AG04449 (cell line): ENCODE data around the gene RPL12.

Experiments
- CTCF ChIA-PET: fragments of 350-600 bp; formaldehyde crosslinking; extraction: SDS; loops from one replicate; lab custom pipeline; 2021; ENCODE audit warnings: antibody characterized with exemption; lab: Yijun Ruan, JAX
- POLR2A ChIA-PET: fragments of 400-600, 350-600 bp; formaldehyde crosslinking; extraction: SDS; loops from one replicate; lab custom pipeline; 2020; ENCODE audit warnings: antibody characterized with exemption, inconsistent platforms; lab: Yijun Ruan, JAX
- DNase-seq: peaks from one replicate; pipeline ENCODE4 v3.0.0-alpha.2; 2010; ENCODE audit warnings: low read depth, low spot score
- H3K4me3 ChIP-seq: 2 replicates; pipeline ENCODE4 v1.5.1; 2011; ENCODE audit warnings: low read depth, mild to moderate bottlenecking, control low read depth, low read length
- CTCF ChIP-seq: IDR thresholded peaks from one replicate; pipeline ENCODE4 v1.5.1; 2011; ENCODE audit warnings: mild to moderate bottlenecking, moderate library complexity, low read length, control low read depth, inconsistent platforms; ENCODE audit not compliant: insufficient read depth; ENCODE audit errors: missing control alignments

Gene RPL12

DNA sequence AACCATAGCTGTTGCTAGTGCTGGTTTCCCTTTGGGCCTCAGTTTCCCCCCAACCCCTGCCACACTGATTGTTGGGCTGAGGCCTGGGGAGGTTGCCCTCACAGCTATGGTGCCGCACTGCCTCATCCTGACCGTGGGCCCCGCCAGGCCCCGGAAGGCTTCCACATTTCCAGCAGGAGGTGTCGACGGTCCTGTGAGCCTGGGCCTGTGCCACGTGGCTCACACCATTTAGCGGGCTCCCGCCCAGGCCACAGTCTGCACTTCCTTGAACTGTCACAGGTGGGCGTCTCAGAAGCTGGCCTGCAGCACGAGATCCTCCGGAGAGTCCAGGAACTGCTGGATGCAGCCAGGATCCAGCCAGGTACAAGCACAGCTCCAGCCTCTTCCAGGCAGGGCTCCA is 45.8 kb upstream of the RPL12 start:
- CTCF ChIA-PET = interaction anchor here (1.1 to 1.6 kb wide), 3 partner anchors 82 to 90 kb away, joined by 3 to 5 read pairs (median 5); no protein-coding TSS in a partner anchor
- TF ChIP-seq CTCF = no peak
- no peak for DNase-seq
- H3K4me3 ChIP-seq = no peak overlapping the region
- POLR2A ChIA-PET = interaction anchor here (3.2 kb wide), 1 partner anchor 46 kb away, joined by 7 read pairs; the partner anchor contains the start of genes LRSAM1 and RPL12

DNA sequence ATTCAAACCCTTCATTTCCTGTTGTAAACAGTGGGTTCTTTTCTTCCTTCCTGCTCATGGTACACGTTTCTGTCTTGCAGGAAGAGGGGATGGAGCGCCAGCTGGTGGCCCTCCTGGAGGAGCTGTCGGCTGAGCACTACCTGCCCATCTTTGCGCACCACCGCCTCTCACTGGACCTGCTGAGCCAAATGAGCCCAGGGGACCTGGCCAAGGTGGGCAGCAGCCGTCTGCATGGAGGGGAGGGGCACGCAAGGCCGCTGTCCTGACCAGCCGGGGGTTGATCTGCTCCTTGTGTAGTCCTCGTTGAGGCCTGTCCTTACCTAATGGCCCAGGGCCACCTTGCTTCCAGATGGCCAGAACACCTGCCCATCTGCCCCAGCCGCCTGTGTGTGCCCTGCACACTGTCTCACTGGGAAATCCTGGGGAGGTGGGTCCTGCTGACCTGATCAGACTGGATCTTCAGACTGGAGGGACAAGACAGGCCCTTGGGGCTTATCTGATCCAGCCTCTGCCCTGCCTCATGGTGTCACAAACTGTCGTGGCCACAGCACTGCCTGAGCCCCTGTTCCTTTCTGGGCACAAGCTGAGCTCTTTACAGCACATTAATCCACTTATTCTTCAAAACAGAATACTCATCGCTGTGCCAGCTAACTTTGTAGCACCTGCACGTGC is 44.8 kb upstream of the RPL12 start:
- no peak for TF ChIP-seq CTCF
- DNase-seq = no peak
- ChIA-PET CTCF (interaction anchor here (1.1 to 2.6 kb wide), 5 partner anchors 7 to 426 kb away, joined by 3 to 11 read pairs (median 5); no protein-coding TSS in a partner anchor), POLR2A (interaction anchor here (3.2 kb wide), 1 partner anchor 45 kb away, joined by 7 read pairs; the partner anchor contains the start of genes LRSAM1 and RPL12)
- H3K4me3 ChIP-seq = no peak overlapping the region

DNA sequence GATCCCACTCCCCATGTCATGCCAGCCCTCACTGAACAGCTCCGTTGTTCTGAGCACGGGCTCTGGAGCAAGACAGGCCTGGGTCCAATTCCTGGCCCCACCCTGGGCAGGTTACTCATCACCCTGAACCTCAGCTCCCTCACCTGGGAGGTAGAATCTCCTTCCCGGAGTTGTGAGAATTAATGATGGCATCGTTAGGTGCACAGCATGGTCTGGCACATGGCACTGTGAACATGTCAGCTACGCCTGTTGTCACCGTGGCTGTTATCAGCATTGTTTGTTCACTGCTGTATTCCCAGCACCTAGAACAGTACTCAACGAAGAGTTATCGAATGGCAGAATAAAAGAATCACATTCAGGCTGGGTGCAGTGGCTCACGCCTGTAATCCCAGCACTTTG is 43.1 kb upstream of the RPL12 start:
- no peak overlapping the region for H3K4me3 ChIP-seq
- ChIA-PET POLR2A (interaction anchor here (3.2 kb wide), 1 partner anchor 43 kb away, joined by 7 read pairs; the partner anchor contains the start of genes LRSAM1 and RPL12), CTCF (interaction anchor here (0.8 to 2.6 kb wide), 5 partner anchors 9 to 554 kb away, joined by 3 to 11 read pairs (median 4); no protein-coding TSS in a partner anchor)
- no peak for TF ChIP-seq CTCF
- no peak for DNase-seq

DNA sequence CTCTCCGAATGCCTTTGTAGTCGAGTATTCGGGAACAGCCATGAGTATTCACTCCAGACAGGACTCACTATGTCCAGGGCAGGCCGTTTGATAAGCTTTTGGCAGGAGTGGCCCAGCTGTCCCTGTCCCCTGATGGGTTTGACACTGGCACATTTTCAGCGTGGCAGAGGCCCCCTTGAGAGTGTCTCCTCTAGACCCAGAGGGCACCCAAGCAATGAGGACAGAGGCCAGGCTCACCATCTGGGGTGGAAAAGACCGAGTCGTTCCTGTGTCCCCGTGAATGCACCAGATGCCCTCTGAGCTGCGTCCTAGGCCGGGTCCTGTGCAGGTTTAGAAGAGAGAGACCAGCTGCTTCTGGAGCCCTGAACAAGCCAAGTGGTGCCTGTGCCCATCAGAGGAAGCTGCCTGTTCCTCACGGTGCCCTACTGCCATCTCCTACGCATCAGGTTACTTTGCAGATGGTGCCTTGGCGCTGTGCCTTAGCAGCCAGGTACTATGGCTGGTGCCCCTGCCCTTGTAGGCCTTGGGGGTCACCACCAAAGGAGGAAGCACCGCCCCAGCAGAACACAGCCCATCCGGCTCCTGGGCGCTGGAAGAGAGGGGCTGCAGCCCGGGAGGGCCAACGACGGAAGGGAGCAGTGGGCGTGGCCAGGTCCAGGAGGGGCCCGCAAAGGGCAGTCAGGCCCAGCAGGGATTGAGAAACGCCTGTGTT is 42.5 kb upstream of the RPL12 start:
- no peak for DNase-seq
- POLR2A ChIA-PET = interaction anchor here (3.2 kb wide), 1 partner anchor 43 kb away, joined by 7 read pairs; the partner anchor contains the start of genes LRSAM1 and RPL12

DNA sequence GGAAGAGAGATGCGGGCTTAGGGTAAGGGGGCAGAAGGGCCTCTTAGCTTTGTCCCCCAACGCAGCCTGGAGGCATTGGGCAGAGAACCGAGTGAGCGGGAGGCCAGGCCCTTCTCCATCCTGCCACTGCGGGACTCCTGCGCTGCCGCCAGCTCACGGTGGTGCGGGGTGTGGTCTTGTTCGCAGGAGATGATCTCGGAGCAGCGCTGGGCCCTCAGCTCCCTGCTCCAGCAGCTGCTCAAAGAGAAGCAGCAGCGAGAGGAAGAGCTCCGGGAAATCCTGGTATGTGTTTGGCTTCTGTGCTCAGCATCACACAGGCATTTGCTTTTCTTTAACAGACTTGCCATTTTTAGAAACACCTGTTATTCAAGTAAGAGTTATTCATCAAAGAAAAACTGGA is 41.4 kb upstream of the RPL12 start:
- TF ChIP-seq CTCF = no peak
- POLR2A ChIA-PET = interaction anchor here (0.6 kb wide), 1 partner anchor 10 kb away, joined by 5 read pairs; no protein-coding TSS in a partner anchor
- CTCF ChIA-PET = interaction anchor here (0.8 to 1.8 kb wide), 5 partner anchors 11 to 242 kb away, joined by 3 to 6 read pairs (median 5); partner anchors contain the start of gene TOR2A
- no peak for DNase-seq
- no peak overlapping the region for H3K4me3 ChIP-seq

More for the DNA sequence above, 42.5 kb upstream of the RPL12 start:
- TF ChIP-seq CTCF = no peak
- H3K4me3 ChIP-seq = no peak overlapping the region
- CTCF ChIA-PET = interaction anchor here (1.3 to 2.6 kb wide), 6 partner anchors 9 to 553 kb away, joined by 3 to 11 read pairs (median 6); no protein-coding TSS in a partner anchor
